Measurements from ENCODE around the gene SEC24C. TPM values are rescaled to one million over a fixed set of nuclear protein-coding genes. Genes with fewer than 3 reads are reported as not detected.
"Not testable (repeated sequence)": the region's sequence is repeated elsewhere in the genome, so short reads cannot be mapped to it uniquely, and the experiment has no call there.

Gene SEC24C
- polyA plus RNA-seq, 3 donors: 67.3 to 70.2 (median 68.7) TPM

GRCh38 chr10:73788864-73789658, 44.9 kb downstream of the SEC24C start:
- no peak for DNase-seq

- no peak for DNase-seq
These were observed 45.5 kb downstream of the SEC24C start for GRCh38 chr10:73789659-73790055.

GRCh38 chr10:73790886-73791625, 46.9 kb downstream of the SEC24C start:
- DNase-seq: no peak

DNA sequence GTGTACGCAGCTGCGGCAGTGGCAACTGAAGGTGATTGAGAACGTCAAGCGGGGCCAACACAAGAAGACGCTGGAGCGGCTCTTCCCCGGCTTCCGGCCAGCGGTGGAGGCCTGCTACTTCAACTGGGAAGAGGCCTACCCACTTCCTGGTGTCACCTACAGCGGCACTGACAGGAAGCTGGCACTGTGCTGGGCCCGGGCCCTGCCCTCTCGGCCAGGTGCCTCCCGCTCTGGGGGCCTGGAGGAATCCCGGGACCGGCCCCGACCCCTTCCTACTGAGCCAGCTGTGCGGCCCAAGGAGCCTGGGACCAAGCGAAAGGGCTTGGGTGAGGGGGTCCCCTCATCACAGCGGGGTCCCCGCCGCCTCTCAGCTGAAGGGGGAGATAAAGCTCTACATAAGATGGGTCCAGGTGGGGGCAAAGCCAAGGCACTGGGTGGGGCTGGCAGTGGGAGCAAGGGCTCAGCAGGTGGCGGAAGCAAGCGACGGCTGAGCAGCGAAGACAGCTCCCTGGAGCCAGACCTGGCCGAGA, 47.8 kb downstream of the SEC24C start:
- DNase-seq: no peak

DNA sequence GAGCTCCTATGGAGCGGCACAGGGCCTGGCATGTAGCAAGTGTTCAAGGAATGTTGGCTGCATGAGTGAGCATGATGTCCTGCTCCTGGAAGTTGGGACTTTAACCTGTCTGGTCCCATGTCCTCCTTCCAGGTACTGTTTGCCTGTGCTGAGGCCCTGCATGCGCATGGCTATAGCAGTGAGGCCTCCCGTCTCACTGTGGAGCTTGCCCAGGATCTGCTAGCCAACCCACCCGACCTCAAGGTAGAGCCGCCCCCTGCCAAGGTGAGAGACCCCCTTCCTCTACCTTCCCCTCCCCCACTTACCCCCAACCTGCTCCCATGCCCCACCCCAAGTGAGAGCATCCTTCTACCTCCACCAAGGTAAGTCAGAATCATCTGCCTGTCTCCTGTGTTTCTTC, 49.3 kb downstream of the SEC24C start:
- no peak for DNase-seq

DNA sequence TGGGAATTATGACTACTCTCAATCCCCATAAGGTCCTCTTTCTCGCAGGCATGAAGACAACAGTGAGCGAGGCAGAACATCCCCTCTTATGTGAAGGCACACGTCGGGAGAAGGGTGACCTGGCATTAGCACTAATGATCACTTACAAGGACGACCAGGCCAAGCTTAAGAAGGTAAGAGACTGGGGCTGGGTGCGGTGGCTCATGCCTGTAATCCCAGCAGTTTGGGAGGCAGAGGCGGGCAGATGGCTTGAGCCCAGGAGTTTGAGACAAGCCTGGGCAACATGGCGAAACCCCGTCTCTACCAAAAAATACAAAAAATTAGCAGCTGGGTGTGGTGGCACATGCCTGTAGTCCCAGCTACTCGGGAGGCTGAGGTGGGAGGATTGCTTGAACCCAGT, 51.3 kb downstream of the SEC24C start:
- DNase-seq: not testable (repeated sequence)

DNA sequence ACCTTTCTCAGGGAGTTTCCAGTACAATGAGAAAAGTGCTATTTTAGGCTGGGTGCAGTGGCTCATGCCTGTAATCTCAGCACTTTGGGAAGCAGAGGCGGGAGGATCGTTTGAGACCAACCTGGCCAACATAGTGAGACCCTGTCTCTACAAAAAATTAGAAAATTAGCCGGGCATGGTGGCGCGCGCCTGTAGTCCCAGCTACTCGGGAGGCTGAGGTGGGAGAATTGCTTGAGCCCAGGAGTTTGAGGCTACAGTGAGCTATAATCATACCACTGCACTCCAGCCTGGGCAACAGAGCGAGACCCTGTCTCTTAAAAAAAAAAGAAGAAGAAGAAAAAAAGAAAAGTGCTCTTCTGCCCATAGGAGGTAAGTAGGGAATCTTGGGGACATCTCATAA, 51.9 kb downstream of the SEC24C start:
- DNase-seq: not testable (repeated sequence)

DNA sequence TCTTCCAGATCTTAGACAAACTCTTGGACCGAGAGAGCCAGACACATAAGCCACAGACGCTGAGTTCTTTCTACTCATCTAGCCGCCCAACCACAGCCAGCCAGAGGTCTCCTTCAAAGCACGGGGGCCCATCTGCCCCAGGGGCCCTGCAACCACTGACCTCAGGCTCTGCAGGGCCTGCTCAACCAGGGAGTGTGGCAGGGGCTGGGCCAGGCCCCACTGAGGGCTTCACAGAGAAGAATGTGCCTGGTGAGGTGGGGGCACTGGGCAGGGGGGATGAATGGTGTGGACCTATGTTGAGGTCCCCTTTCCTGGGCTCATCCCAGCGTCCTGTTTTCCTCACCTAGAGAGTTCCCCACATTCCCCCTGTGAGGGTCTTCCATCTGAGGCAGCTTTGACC, 52.6 kb downstream of the SEC24C start:
- DNase-seq: no peak

DNA sequence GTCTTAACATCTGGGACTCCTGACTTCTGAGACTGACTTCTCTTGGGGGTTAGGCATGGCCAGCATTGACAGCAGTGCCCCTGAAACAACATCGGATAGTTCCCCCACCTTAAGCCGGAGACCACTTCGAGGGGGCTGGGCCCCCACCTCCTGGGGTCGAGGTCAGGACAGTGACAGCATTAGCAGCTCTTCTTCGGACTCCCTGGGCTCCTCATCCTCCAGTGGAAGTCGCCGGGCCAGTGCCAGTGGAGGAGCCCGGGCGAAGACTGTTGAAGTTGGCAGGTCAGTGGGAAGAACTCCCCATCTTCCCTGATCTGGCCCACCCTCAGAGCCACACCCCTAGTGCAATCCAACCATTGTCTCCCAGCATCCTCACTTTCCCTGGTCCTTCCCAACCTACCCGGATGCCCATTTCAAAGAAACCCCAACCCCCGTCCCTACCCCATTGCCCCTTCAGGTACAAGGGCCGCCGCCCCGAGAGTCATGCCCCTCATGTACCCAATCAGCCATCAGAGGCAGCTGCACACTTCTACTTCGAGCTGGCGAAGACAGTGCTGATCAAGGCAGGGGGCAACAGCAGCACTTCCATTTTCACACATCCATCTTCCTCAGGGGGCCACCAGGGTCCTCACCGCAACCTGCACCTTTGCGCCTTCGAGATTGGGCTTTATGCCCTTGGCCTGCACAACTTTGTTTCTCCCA, 53.3 kb downstream of the SEC24C start:
- no peak for DNase-seq

GRCh38 chr10:73798087-73798486, 53.9 kb downstream of the SEC24C start:
- DNase-seq: no peak

DNA sequence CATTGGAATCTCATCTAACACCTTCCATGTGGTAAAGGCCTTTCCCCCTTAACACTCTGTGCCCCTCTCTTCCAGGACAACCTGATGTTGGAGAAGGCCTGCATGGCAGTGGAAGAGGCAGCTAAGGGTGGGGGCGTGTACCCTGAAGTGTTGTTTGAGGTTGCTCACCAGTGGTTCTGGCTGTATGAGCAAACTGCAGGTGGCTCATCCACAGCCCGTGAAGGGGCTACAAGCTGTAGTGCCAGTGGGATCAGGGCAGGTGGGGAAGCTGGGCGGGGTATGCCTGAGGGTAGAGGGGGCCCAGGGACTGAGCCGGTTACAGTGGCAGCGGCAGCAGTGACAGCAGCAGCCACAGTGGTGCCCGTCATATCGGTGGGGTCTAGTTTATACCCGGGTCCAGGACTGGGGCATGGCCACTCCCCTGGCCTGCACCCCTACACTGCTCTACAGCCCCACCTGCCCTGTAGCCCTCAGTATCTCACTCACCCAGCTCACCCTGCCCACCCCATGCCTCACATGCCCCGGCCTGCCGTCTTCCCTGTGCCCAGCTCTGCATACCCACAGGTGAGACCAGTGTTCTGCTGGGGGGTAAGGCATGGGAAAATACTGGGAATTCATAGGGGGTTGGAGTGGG, 54.9 kb downstream of the SEC24C start:
- DNase-seq: no peak

GRCh38 chr10:73799899-73800559, 55.9 kb downstream of the SEC24C start:
- no peak for DNase-seq

- no peak for DNase-seq
These were observed 56.5 kb downstream of the SEC24C start for GRCh38 chr10:73800560-73801252.

DNA sequence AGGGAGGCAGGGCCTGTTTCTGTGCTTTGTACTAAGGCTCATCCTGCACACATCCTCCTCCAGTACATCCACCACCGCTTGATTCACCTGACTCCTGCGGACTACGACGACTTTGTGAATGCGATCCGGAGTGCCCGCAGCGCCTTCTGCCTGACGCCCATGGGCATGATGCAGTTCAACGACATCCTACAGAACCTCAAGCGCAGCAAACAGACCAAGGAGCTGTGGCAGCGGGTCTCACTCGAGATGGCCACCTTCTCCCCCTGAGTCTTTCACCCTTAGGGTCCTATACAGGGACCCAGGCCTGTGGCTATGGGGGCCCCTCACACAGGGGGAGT, 57.0 kb downstream of the SEC24C start:
- DNase-seq: no peak

DNA sequence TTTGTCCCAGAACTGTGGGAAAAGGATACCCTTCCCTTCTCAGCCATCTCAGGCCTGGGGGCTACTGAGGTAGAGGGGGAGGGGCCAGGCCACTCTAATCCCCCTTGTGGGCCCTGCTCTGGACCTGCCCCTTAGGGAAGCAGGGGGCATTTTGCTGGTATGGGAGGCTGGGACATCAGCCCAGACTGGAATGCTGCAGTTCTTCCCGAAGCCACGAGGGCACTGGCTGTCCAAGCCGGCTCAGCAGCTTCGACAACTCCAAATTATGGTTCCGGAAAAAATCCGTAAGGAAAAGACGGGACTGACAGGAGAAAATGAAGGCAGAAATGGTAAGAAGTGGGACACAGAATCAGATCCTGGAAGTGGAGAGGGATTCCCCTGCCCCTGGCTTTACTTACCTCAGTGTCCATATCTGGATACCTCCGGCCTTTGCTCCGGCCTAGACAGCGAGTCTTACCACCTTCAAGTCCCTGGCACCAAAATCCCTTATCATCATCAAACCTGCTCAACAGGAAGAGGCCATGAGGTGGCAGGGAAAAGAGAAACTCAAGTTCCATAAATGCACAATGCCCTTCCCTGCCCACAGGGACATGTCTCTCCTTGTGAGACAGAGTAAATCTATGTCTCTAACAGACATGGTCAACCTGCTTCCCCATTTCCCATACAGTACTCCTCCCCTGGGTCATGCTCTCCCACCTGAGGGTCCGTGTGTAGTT, 58.3 kb downstream of the SEC24C start:
- DNase-seq: no peak

DNA sequence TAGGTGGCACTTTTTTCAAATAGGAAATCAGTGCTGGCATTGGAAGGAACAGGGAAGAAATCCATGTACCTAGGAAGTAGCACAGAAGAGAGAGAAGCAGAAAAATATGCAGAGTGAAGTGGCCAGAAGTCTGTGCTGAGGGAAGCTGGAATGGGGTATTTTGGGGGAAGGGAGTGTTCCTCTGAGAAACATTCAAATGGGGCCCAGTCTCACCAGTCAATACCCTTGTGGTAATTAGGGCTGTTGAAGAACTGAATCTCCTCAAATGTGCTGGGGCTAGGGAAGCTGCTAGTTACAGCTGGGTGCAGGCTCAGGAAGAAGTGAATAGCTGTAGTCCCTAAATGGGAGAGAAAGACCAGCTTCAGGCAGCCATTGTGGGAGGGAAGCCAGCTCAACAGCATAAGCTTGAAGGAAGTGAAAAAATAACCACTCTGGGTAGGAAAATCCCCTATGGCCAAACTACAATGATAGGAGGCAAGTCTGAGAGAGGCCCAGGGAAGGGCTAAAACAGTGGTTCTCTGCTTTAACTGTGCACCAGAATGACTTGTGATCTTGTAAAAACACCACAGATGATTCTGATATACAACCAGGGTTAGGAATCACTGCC, 59.6 kb downstream of the SEC24C start:
- DNase-seq: no peak

DNA sequence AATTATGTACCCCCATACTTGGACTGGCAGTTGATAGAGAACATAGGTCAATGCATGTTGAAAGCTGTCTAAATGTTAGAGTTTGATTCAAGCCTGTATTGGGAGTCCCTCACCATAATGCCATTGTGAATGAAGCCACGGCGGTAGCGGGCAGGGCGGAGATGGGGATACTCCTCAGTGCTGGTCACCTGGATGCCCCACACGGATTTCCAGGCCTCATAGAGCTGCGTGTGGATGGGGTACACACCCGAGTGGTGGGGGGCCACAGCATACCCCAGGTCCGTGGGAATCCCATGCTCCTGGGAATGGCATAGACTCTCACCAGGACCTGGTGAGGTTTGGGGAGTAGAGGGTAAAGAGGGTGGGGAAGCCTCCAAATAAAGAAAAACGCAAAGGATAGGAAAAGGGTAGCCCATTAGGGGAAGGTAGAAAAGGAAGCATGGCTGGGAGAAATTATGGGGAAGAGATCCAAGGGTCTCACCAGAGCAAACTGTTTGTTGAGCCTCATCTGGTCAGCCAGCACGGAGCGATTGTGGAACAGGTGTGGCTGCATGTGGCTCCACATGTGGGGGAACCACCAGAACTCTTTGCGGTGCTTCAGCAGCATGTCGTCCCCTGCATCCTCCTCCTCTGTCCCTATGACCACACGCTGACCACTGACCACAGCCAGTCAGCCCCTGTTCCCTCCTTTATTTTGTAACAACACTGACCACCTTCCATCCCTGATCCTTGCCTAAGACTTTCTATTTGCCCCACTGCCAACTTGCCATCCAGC, 62.2 kb downstream of the SEC24C start:
- no peak for DNase-seq

- no peak for DNase-seq
These were observed 63.3 kb downstream of the SEC24C start for GRCh38 chr10:73807471-73807870.
